Activated CD4-positive, alpha-beta T cell treated with anti-CD3 and anti-CD28 coated beads, Interleukin-2, amount 50 U/mL, for 4 hours (primary cell): Measurements from ENCODE around the gene PLEKHG4B.
"Not testable (repeated sequence)": the region's sequence is repeated elsewhere in the genome, so short reads cannot be mapped to it uniquely, and the experiment has no call there.

Source experiments
- DNase-seq, 2 experiments: peaks; one replicate each; pipeline ENCODE4 v3.0.0-alpha.2; 2020

PLEKHG4B gene

GRCh38 chr5:159448-160172 is 67.6 kb downstream of the PLEKHG4B start:
- DNase-seq = no peak

- DNase-seq = no peak
These were observed 68.2 kb downstream of the PLEKHG4B start for GRCh38 chr5:160173-160510.

- no peak for DNase-seq
These were observed 69.2 kb downstream of the PLEKHG4B start for GRCh38 chr5:160921-161802.

DNA sequence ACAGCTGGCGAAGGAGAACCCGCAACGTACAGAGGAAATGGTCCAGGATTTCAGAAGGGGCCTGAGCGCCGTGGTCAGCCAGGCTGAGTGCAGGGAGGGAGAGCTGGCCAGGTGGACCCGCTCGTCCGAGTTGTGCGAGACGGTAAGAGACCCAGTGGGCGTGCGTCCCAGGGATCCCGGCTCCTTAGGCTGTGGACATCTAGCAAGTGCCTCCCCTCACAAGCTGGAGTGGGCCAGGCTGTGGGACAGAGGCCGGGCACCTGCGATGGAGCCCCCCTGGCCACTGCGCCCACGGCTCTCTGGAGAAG is 69.8 kb downstream of the PLEKHG4B start:
- DNase-seq = no peak

- DNase-seq = no peak
These were observed 70.2 kb downstream of the PLEKHG4B start for GRCh38 chr5:162190-162564.

DNA sequence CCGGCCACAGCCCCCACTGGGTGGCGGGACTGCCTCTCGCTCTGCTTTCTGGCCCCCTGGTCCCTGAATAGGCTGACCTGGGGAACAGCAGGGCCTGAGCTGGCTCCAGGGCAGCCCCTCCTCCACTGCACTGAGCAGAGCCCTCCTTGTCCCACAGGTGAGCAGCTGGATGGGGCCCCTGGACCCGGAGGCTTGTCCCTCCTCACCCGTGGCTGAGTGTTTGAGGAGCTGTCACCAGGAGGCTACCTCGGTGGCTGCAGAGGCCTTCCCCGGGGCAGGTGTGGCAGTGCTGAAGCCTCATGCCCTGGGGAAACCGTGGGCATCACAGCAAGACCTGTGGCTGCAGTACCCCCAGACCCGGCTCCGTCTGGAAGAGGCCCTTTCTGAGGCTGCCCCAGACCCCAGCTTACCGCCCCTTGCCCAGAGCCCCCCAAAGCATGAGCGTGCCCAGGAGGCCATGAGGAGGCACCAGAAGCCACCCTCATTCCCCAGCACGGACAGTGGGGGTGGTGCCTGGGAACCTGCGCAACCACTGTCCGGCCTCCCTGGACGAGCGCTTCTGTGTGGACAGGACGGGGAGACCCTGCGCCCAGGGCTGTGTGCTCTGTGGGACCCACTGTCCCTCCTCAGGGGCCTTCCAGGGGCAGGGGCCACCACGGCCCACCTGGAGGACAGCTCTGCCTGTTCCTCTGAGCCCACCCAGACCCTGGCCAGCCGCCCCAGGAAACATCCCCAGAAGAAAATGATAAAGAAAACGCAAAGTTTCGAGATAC is 70.8 kb downstream of the PLEKHG4B start:
- no peak for DNase-seq

DNA sequence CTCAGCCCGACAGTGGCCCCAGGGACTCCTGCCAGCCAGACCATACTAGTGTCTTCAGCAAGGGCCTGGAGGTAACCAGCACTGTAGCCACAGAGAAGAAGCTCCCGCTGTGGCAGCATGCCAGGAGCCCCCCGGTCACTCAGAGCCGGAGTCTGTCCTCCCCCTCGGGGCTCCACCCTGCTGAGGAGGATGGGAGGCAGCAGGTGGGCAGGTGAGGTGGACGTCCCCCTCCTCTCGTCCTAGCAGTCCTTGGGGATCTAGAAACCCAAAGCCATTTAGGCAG is 71.3 kb downstream of the PLEKHG4B start:
- no peak for DNase-seq

- DNase-seq = no peak
These were observed 71.9 kb downstream of the PLEKHG4B start for GRCh38 chr5:163841-164240.

GRCh38 chr5:164244-164643 is 72.3 kb downstream of the PLEKHG4B start:
- DNase-seq = no peak

DNA sequence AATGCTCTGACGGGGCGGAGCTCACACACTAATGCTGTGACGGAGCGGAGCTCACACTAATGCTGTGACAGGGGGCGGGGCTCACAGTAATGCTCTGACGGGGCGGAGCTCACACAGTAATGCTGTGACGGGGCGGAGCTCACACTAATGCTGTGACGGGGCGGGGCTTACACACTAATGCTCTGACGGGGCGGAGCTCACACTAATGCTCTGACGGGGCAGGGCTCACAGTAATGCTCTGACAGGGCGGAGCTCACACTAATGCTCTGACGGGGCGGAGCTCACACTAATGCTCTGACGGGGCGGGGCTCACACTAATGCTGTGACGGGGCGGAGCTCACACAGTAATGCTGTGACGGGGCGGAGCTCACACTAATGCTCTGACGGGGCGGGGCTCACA is 72.8 kb downstream of the PLEKHG4B start:
- not testable (repeated sequence) for DNase-seq

DNA sequence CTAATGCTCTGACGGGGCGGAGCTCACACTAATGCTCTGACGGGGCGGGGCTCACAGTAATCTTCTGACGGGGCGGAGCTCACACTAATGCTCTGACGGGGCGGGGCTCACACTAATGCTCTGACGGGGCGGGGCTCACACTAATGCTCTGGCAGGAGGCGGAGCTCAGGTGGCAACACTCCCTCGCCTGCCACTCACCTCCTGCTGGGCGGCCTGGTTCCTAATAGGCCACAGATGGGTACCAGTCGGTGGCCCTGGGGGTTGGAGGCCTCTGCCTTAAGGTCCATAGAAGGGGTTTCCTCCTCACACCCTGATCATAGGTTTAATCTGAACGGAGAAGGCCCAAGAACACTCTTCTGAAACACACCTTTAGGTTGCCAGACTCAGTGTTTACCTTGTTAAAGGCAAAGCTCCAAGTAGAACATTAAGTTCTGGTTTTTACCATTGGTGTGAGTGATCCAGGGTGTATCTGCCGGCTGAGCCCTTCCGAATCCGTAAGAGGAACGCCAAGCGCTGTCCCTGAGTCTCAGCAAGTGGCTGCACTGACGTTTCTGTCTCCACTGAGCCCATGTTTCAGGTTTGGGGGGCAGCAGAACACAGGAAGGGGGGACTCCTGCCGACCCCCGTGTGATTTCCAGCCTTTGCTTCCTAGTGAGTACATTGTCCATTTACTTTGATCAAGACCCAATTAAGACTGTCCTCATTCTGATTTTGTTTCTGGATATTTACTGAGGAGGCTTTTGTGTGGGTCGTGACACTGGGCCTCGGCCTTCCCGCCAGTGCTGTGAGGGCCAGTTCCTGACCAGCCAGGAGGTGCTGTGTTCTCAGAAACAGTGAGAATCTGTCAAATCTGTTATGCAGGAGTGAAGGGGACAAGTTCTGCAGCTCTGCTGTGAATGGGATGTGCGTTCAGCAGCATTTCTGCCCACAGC is 74.7 kb downstream of the PLEKHG4B start:
- DNase-seq = no peak

GRCh38 chr5:167511-167910 is 75.5 kb downstream of the PLEKHG4B start:
- no peak for DNase-seq

DNA sequence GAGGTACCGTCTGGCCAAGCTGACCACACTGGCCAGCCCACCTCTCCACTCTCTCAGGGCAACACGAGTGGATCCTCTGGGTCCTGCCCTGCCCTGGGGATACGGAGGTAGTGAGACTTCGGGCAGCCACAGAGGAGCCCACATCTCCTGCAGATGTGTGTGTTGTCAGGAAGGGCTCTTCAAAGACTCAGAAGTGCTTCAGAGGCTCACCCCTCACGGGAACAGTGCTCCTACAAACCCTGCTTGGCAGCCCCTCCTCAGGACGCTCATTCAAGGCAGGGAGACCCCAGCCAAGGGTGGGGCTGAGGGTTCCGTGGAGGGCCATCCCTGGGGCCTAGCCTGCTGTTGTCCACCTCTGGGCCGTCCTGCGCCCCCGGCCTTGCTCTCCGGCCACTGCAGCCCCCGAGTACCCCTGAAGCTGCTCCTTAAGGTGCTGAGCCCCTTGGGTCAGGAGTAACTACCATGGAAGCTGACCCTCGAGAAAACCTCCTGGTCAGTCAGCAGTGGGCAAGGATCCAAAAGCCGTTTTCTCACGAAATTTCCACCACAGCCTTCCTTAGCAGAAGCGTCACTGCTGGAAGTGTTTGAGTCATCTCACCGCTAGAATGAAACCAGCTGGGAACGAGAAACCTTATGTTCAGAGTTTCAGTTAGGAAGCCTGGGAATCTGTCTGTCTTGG is 76.2 kb downstream of the PLEKHG4B start:
- no peak for DNase-seq

GRCh38 chr5:169071-169727 is 77.2 kb downstream of the PLEKHG4B start:
- DNase-seq = no peak

DNA sequence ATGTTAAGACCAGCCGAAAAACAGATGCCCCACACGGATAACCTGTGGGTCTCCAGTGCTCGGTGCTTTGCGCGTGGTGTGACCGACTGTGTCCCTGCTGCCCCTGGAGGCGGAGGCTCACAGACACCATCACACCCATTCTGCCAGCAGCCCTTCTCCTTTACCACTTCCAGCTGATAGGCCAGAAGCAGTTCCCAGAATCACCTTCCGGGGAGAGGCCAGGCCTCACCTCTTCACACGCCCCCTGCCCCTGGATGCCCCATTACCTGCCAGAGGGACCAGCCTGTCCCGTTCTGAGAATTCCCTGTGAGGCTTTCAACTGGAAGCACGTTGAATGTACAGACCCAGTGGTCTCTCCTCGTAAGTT is 77.7 kb downstream of the PLEKHG4B start:
- DNase-seq = no peak

GRCh38 chr5:170971-171800 is 79.2 kb downstream of the PLEKHG4B start:
- DNase-seq = no peak

GRCh38 chr5:171801-172331 is 79.9 kb downstream of the PLEKHG4B start:
- no peak for DNase-seq

GRCh38 chr5:172421-172820 is 80.5 kb downstream of the PLEKHG4B start:
- DNase-seq = no peak

DNA sequence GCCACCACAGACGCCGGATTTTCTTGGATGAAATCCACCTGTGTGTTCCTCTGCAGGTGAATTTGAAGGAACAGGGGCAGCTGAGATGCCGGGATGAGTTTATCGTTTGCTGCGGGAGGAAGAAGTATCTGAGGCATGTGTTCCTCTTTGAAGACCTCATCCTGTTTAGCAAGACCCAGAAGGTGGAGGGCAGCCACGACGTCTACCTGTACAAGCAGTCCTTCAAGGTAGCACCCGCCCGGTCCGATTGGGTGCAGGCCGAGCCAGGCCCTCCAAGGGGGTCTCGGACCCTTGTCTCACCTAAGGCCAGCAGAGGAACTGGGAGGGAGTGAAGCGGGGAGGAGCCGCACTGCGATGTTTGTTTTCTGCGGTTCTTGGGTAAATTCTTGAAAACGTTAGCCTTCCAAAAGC is 80.9 kb downstream of the PLEKHG4B start:
- no peak for DNase-seq
